AG08396 (cell line): ENCODE measurements around the gene TBC1D10A.

Experiments used
- DNase-seq: peaks from one replicate; pipeline ENCODE4 v3.0.0; 2012; ENCODE audit warnings: low spot score, mixed read lengths

Gene TBC1D10A

GRCh38 chr22:30320021-30320556 is 6.7 kb downstream of the TBC1D10A start:
- no peak for DNase-seq

- DNase-seq = no peak
Observed at GRCh38 chr22:30318799-30319419, 7.8 kb downstream of the TBC1D10A start.

- no peak for DNase-seq
Observed at GRCh38 chr22:30317778-30318177, 9.0 kb downstream of the TBC1D10A start.

GRCh38 chr22:30315962-30316576 is 10.7 kb downstream of the TBC1D10A start:
- no peak for DNase-seq

GRCh38 chr22:30314915-30315314 is 11.8 kb downstream of the TBC1D10A start:
- no peak for DNase-seq

- no peak for DNase-seq
Observed at GRCh38 chr22:30313527-30314363, 13.0 kb downstream of the TBC1D10A start.

- peak; percentile 59 for DNase-seq
Observed at GRCh38 chr22:30312053-30312452, 14.7 kb downstream of the TBC1D10A start.

- peak; percentile 69 for DNase-seq
Observed at GRCh38 chr22:30310881-30311771, 15.6 kb downstream of the TBC1D10A start.

- DNase-seq = peak; percentile 36
Observed at GRCh38 chr22:30309951-30310741, 16.6 kb downstream of the TBC1D10A start.

- DNase-seq = no peak
Observed at GRCh38 chr22:30308518-30309230, 18.1 kb downstream of the TBC1D10A start.

- DNase-seq = no peak
Observed at GRCh38 chr22:30308093-30308492, 18.6 kb downstream of the TBC1D10A start.

- no peak for DNase-seq
Observed at GRCh38 chr22:30307041-30307574, 19.6 kb downstream of the TBC1D10A start.

GRCh38 chr22:30306627-30307011 is 20.1 kb downstream of the TBC1D10A start:
- DNase-seq = no peak

GRCh38 chr22:30305906-30306626 is 20.7 kb downstream of the TBC1D10A start:
- DNase-seq = no peak

- DNase-seq = no peak
Observed at GRCh38 chr22:30305519-30305905, 21.2 kb downstream of the TBC1D10A start.

- DNase-seq = no peak
Observed at GRCh38 chr22:30304495-30305244, 22.1 kb downstream of the TBC1D10A start.

GRCh38 chr22:30302810-30303138 is 24.0 kb downstream of the TBC1D10A start:
- no peak for DNase-seq

- DNase-seq = peak; percentile 37
Observed at GRCh38 chr22:30301995-30302809, 24.5 kb downstream of the TBC1D10A start.
